K562 (cell line): ENCODE data around the gene CERS6. TPM values are rescaled to one million over a fixed set of nuclear protein-coding genes. Genes with fewer than 3 reads are reported as not detected.

Experiments used
- ASH1L ChIP-seq: fragments of 450-650 bp; IDR thresholded peaks from 2 replicates; pipeline ENCODE4 v1.6.1; 2018; ENCODE audit warnings: borderline replicate concordance, mild to moderate bottlenecking, low read depth; ENCODE audit not compliant: partially characterized antibody
- CC2D1A ChIP-seq: fragments of 450-650 bp; IDR thresholded peaks from 2 replicates; pipeline ENCODE4 v1.6.1; 2017; ENCODE audit warnings: mild to moderate bottlenecking
- HMG20A ChIP-seq: fragments of 450-650 bp; formaldehyde crosslinking; conservative IDR thresholded peaks from 2 replicates; pipeline ENCODE4 v1.4.0; 2020; ENCODE audit warnings: mild to moderate bottlenecking, mixed read lengths
- HMG20B ChIP-seq: fragments of 250-450 bp; sonication (Bioruptor Pico); IDR thresholded peaks from 2 replicates; pipeline ENCODE4 v1.5.0; 2021; ENCODE audit warnings: mild to moderate bottlenecking
- MAFK ChIP-seq: IDR thresholded peaks from 2 replicates; pipeline ENCODE4 v1.6.1; 2011; ENCODE audit warnings: low read length, improper control_type of control experiment
- RBM15 ChIP-seq: fragments of 200-400 bp; formaldehyde crosslinking; IDR thresholded peaks from 2 replicates; pipeline ENCODE4 v1.6.1; 2018; ENCODE audit warnings: mild to moderate bottlenecking, low read length, moderate library complexity; ENCODE audit not compliant: insufficient read depth
- TAF7 ChIP-seq: fragments of 450-650 bp; IDR thresholded peaks from 2 replicates; pipeline ENCODE4 v1.6.1; 2016; ENCODE audit warnings: missing genetic modification characterization, missing compliant biosample characterization
- TBL1XR1 ChIP-seq, 2 experiments: IDR thresholded peaks; 2 replicates each; pipeline ENCODE4 v1.6.1; 2012; ENCODE audit warnings: improper control_type of control experiment in 2 of 2, low read length in 2 of 2, mild to moderate bottlenecking in 1 of 2
- TCF7 ChIP-seq: sonication (generic); IDR thresholded peaks from 2 replicates; pipeline ENCODE4 v1.6.1; 2016; ENCODE audit warnings: antibody characterized with exemption, borderline replicate concordance
- THRAP3 ChIP-seq: fragments of 450-650 bp; IDR thresholded peaks from 2 replicates; pipeline ENCODE4 v1.6.1; 2016; ENCODE audit warnings: mild to moderate bottlenecking, inconsistent platforms, borderline replicate concordance
- XRCC4 ChIP-seq: IDR thresholded peaks from one replicate; pipeline ENCODE4 v1.6.1; 2011; ENCODE audit not compliant: insufficient read depth, insufficient read length; ENCODE audit errors: extremely low read depth
- ZBTB1 ChIP-seq: sonication (generic); formaldehyde crosslinking; IDR thresholded peaks from 2 replicates; pipeline ENCODE4 v1.8.1; 2023; ENCODE audit warnings: missing genetic modification reagents, low read depth, mild to moderate bottlenecking, borderline replicate concordance
- ZNF239 ChIP-seq: fragments of 250-450 bp; sonication (Bioruptor Pico); IDR thresholded peaks from 2 replicates; pipeline ENCODE4 v1.4.0; 2020; ENCODE audit warnings: mild to moderate bottlenecking
- ZNF274 ChIP-seq: IDR thresholded peaks from 2 replicates; pipeline ENCODE4 v1.6.1; 2011; ENCODE audit warnings: low read depth, mild to moderate bottlenecking, low read length, moderate library complexity, borderline replicate concordance
- ZNF384 ChIP-seq: IDR thresholded peaks from 2 replicates; pipeline ENCODE4 v1.6.1; 2012; ENCODE audit warnings: low read depth, low read length, improper control_type of control experiment
- polyA plus RNA-seq, 8 experiments: library from polyadenylated mRNA; depleted of rRNA in 4 of 8; stranded (reverse) in 5 of 8; unstranded in 3 of 8; fragments of >200 nt; fragmentation: Nextera tagmentation in 2 of 8; fragmentation: Illumina TruSeq in 1 of 8; extraction: Ambion mirVana in 2 of 8; extraction: Trizol in 1 of 8; gene quantifications; 2 replicates each; pipeline versions ENCODE4 v1.2.1 to v1.2.3, GENCODE V29; 2011 to 2014; ENCODE audit warnings: inconsistent platforms in 1 of 8, missing spikeins in 1 of 8
- total RNA-seq, 7 experiments: library from RNA; depleted of rRNA in 6 of 7; stranded (reverse); fragments of >200 nt in 6 of 7; fragmentation: Illumina TruSeq in 2 of 7; extraction: Trizol in 2 of 7; gene quantifications; 2 replicates each; pipeline versions ENCODE4 v1.2.1 to v1.2.3, GENCODE V29; 2011 to 2021; ENCODE audit warnings: low replicate concordance in 1 of 7
- TF ChIP-seq, protein P1 (sequence below), 2 experiments: fragments of 450-650 bp; IDR thresholded peaks; 2 replicates each; pipeline ENCODE4 v1.6.1; 2018; ENCODE audit warnings: mild to moderate bottlenecking in 2 of 2, low read depth in 1 of 2; ENCODE audit not compliant: partially characterized antibody in 2 of 2
- TF ChIP-seq, protein P2 (sequence below): fragments of 450-650 bp; IDR thresholded peaks from 2 replicates; pipeline ENCODE4 v1.6.1; 2016; ENCODE audit warnings: mild to moderate bottlenecking
- TF ChIP-seq, protein P3 (sequence below): fragments of 250-450 bp; sonication (Bioruptor Pico); IDR thresholded peaks from 2 replicates; pipeline ENCODE4 v1.8.0; 2021; ENCODE audit warnings: borderline replicate concordance, mild to moderate bottlenecking, moderate library complexity; ENCODE audit not compliant: poor library complexity, severe bottlenecking

CERS6 gene
- total and polyA plus RNA-seq, 9 of the 15 experiments (the other 6 are each of a cell fraction or from before 2014, with no cell fraction given), result 1.6 to 13.6 (median 11.4) TPM

DNA sequence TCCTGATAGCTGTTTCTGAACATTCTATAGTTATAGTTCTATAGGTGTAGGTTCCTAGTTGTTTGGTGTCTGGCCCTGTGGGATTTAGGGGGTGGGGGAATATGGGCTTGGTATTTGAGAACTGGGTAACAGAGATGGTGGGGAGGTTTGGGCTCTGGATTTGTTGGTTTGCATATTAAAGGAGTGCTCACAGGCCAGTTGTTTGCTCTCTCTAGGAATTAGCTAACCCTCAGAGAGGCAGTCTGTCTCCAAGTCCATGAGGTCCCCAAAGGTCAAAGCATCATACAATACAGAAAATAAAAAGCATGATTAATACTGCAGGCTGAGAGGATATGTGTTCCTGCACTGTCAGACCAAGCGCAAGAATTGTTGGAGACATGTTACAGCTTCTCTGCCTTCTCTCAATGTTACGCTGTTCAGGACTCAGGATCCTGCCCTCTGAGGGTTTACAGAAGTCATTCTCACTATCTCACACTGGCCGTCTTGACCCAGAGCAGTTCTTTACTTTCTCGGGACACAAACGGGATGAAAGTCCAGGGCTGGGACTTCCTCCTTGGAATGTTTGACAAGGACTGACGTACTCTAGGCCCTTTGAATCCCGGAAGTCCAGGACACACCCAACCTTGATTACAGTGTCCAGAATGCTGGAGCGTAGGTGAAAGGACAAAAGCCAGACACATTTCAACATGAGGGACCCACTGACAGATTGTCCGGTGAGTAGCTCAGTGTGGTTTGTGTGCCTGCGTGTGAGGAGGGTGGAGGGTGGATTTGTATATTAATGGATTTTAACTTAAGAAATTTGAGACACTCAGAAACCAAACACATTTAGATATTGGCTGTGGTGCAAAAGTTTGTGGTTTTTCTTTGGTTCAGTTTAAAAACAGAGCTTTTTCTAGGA is 346.1 kb downstream of the CERS6 start, which contains the start of gene NOSTRIN (continued):
- TF ChIP-seq ZNF274 (no peak), TBL1XR1 (IDR thresholded peaks at IDR 0.05; ENCODE audit: low read length in 2 of 2) (peak in 1 of 2 experiments; percentile 32; a peak in 1 of 4 replicates), ASH1L (no peak), HMG20B (CRISPR knock-in tag) (no peak), TAF7 (no peak), ZNF384 (no peak), ZBTB1 (no peak), XRCC4 (no peak), TCF7 (no peak), RBM15 (no peak), MAFK (peak; percentile 3; the same call in 1 of the 2 replicates), THRAP3 (no peak), CC2D1A (no peak), HMG20A (no peak), ZNF239 (CRISPR knock-in tag) (0 out of 2 replicates have a peak, but pooled peaks have one; percentile 13)
- TF ChIP-seq, protein P1, sequence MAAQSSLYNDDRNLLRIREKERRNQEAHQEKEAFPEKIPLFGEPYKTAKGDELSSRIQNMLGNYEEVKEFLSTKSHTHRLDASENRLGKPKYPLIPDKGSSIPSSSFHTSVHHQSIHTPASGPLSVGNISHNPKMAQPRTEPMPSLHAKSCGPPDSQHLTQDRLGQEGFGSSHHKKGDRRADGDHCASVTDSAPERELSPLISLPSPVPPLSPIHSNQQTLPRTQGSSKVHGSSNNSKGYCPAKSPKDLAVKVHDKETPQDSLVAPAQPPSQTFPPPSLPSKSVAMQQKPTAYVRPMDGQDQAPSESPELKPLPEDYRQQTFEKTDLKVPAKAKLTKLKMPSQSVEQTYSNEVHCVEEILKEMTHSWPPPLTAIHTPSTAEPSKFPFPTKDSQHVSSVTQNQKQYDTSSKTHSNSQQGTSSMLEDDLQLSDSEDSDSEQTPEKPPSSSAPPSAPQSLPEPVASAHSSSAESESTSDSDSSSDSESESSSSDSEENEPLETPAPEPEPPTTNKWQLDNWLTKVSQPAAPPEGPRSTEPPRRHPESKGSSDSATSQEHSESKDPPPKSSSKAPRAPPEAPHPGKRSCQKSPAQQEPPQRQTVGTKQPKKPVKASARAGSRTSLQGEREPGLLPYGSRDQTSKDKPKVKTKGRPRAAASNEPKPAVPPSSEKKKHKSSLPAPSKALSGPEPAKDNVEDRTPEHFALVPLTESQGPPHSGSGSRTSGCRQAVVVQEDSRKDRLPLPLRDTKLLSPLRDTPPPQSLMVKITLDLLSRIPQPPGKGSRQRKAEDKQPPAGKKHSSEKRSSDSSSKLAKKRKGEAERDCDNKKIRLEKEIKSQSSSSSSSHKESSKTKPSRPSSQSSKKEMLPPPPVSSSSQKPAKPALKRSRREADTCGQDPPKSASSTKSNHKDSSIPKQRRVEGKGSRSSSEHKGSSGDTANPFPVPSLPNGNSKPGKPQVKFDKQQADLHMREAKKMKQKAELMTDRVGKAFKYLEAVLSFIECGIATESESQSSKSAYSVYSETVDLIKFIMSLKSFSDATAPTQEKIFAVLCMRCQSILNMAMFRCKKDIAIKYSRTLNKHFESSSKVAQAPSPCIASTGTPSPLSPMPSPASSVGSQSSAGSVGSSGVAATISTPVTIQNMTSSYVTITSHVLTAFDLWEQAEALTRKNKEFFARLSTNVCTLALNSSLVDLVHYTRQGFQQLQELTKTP (IDR thresholded peaks at IDR 0.05; ENCODE audit: low read depth in 1 of 2, partially characterized antibody in 2 of 2), result peak in 1 of 2 experiments; percentile 77
- TF ChIP-seq, protein P2, sequence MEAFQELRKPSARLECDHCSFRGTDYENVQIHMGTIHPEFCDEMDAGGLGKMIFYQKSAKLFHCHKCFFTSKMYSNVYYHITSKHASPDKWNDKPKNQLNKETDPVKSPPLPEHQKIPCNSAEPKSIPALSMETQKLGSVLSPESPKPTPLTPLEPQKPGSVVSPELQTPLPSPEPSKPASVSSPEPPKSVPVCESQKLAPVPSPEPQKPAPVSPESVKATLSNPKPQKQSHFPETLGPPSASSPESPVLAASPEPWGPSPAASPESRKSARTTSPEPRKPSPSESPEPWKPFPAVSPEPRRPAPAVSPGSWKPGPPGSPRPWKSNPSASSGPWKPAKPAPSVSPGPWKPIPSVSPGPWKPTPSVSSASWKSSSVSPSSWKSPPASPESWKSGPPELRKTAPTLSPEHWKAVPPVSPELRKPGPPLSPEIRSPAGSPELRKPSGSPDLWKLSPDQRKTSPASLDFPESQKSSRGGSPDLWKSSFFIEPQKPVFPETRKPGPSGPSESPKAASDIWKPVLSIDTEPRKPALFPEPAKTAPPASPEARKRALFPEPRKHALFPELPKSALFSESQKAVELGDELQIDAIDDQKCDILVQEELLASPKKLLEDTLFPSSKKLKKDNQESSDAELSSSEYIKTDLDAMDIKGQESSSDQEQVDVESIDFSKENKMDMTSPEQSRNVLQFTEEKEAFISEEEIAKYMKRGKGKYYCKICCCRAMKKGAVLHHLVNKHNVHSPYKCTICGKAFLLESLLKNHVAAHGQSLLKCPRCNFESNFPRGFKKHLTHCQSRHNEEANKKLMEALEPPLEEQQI, result no peak
- TF ChIP-seq, protein P3, sequence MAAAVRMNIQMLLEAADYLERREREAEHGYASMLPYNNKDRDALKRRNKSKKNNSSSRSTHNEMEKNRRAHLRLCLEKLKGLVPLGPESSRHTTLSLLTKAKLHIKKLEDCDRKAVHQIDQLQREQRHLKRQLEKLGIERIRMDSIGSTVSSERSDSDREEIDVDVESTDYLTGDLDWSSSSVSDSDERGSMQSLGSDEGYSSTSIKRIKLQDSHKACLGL, result no peak
